ENCODE results near the gene GPR183. TPM values are rescaled to one million over a fixed set of nuclear protein-coding genes. Genes with fewer than 3 reads are reported as not detected.

GPR183 gene
- total RNA-seq, 1 donor from 2014 or later, result not detected

GRCh38 chr13:99246100-99246499 lies 61.1 kb downstream of the GPR183 start:
- FAIRE-seq, result no peak
- H3K4me3 ChIP-seq (ENCODE audit: low read depth, low read length), result no peak overlapping the region
- no peaks in the 10 kb centered on the region for H3K36me3 ChIP-seq (ENCODE audit: control insufficient read depth, insufficient read depth, low read length)
- H3K27me3 ChIP-seq (ENCODE audit: control insufficient read depth, insufficient read depth, low read length), result no peaks in the 10 kb centered on the region
- no peak for TF ChIP-seq CTCF (IDR thresholded peaks at IDR 0.05; ENCODE audit: insufficient read depth, low read length, severe bottlenecking)
- no peak for DNase-seq (ENCODE audit: low read depth)

Other genes starting within 250 kb of the GPR183 start
- 38.9 and 40.0 TPM in 2 replicates for gene UBAC2, start 106.5 kb downstream of the GPR183 start, total RNA-seq
- gene GPR18, start 49.0 kb downstream of the GPR183 start, total RNA-seq, result not detected in 2 replicates
- gene TM9SF2, start 194.1 kb upstream of the GPR183 start, total RNA-seq, result 98.2 and 138 TPM in 2 replicates

All from bronchial epithelial cell (primary cell).